GM12874 (cell line): ENCODE results near the gene AFAP1.

ENCODE experiments used
- CTCF ChIP-seq: IDR thresholded peaks from 2 replicates; pipeline ENCODE4 v1.5.1; 2011; ENCODE audit warnings: low read depth, mild to moderate bottlenecking, control low read depth, low read length, moderate library complexity; ENCODE audit not compliant: insufficient read depth

The AFAP1 gene

DNA sequence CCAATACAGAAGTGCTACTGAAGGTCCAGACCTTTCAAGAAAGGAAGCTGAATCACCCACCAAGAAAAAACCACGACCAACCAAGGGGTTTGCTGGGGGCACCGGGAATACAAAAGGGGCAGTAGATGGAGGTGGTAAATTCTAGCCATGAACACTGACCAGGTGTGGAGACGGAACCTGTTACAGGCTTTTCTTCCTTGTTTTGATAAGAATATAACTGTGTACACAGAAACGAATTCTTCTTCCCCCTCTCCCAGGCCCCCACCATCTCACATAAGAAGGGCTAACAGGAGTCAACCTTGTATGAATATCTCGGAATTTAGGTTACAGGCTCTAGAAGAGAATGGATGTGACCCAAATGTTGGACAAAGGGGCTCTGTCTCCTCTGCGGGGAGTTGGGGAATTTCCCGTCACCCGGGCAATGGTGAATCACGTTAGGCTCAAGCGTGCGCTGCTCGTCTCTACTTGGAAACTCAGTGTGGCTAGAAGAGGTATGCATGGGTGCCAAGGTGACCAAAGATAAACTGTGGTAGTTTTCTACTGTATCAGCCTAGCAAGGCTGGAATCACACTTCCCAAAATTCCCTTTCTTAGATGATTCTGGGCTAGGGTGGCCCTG lies 87.0 kb downstream of the AFAP1 start:
- no peak for TF ChIP-seq CTCF

DNA sequence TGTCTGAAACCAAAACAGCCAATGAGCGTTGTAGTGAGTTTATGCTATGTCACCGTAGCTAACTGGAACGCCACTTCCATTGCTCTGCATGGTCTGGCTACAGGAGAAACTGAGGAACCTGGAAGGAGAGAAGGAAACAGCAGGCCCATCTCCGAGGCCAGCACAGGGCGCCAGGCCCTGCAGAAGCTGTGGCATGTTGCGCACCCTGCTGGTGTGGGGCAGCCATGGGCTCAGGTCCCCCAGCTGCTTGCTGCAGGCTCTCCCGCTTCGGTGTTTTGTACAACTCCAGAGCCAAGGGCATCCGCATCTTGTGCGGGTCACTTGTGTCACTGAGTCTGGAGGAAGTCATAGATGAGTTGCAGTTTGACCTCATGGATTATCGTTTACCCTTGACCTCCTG lies 89.2 kb downstream of the AFAP1 start:
- no peak for TF ChIP-seq CTCF

DNA sequence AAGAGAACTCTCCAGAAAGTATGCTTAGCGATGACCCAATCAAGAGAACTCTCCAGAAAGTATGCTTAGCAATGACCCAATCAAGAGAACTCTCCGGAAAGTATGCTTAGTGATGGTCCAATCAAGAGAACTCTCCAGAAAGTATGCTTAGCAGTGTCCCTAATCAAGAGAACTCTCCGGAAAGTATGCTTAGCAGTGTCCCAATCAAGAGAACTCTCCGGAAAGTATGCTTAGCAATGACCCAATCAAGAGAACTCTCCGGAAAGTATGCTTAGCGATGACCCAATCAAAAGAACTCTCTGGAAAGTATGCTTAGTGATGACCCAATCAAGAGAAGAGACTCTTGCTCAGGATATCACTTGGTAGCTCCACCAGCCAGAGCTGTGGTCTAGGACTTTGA lies 92.5 kb downstream of the AFAP1 start:
- no peak for TF ChIP-seq CTCF

DNA sequence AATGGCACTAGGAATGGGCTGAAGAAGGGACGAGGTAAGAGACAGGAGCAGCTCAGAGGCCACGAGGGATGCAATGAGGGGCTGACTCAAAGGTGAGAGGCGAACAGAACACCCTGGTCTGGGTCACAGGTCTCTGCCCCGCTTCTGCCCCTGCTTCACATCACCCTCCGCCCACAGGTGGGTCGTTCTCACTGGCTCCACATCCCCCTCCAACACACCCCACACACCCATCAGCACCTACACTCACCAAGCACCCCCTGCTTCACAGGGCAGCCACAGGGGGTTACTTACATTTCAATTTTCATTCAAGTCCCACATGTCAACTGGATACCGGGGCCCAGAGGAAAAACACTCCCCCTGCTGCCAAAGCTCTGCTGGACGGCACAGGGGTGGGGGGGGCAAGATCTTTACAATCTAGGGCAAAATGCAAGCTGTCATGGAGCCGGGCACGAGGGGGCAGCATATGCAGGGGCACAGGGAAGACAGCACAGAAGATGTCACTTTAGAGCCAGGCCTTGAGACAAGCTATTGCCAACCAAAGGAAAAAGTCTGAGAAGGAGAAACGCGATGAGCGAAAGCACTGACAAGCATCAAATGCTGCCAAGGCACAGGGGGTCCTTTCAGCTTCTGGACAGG lies 94.0 kb downstream of the AFAP1 start:
- no peak for TF ChIP-seq CTCF

DNA sequence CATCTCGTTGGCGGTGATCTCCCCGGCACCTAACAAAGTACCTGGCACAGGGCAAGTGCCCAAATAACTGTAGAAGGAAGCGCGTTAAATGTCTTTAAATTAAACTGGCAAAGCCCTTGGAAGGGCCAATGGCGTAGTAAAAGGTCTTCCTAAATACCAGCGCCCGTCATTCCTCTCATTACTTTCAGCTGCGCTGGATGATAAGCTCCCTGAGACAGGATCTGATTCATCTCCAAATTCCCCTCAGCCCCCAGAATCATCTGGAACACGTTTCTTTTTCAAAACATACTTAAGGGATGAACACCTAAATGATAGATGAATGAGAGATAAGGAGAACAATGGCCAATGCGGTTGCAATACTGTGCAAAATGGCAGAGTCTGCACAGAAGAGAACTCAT lies 95.1 kb downstream of the AFAP1 start:
- no peak for TF ChIP-seq CTCF

- peak; percentile 73 for TF ChIP-seq CTCF
Measured at GRCh38 chr4:7843831-7844593, 95.6 kb downstream of the AFAP1 start.

DNA sequence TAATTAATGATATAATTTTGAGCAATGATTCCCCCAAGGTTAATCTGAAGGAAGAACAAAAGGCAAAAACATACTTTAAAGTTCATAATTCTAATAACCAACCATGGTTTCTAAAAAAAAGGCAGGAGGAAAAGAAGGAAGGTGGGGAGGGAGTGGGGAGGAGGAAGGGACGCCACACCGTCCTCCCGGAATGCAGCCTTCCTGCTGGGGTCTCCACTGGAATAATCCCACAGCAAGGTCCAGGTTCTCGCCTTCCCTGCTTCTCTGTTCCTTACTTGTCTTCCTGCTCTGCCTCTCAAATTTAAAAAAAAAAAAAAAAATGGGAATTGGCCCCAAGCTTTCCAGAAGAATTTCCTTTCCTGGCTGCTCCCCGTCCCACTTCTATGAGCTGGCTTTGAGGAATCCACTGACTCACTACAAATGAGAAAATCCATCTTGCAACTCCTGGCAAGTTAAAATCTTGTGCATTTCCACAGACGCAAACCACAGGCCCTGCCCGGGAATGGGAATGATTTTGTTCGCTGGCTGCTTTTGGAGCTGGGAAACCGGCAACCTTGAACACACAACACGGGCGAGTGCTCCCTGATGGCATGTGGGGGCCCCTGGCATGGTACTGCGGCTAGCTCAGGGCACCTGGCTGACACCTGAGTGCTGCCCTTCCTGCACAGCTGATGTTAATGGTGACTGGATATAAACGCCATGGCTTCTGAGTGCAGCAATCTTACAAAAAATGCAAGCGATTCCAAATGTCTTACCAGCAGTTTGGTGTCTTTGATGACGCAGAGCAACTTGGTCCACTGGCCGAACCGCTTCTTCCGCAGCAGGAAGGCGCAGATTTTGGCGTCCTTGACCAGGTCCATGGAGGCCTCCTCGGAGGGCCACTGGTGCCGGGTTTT lies 97.0 kb downstream of the AFAP1 start:
- no peak for TF ChIP-seq CTCF
